RPMI7951 (cell line): Measurements from ENCODE around the gene STX8. TPM values are rescaled to one million over a fixed set of nuclear protein-coding genes. Genes with fewer than 3 reads are reported as not detected.

Experiments
- DNase-seq: peaks from one replicate; pipeline ENCODE4 v3.0.0-alpha.2; 2012; ENCODE audit warnings: low read depth
- total RNA-seq: library from RNA; depleted of rRNA; stranded (reverse); fragments of >200 nt; shearing (Covaris generic); gene quantifications from 2 replicates; pipeline ENCODE4 v1.2.3, GENCODE V29; 2014

The STX8 gene
- total RNA-seq, 1 experiment from 2014 or later: 117 TPM

- no peak for DNase-seq
Observed at GRCh38 chr17:9443811-9444210, 131.8 kb downstream of the STX8 start.

GRCh38 chr17:9439851-9440250 lies 135.8 kb downstream of the STX8 start:
- no peak for DNase-seq

- DNase-seq: peak; percentile 39
Observed at GRCh38 chr17:9436630-9437029, 139.0 kb downstream of the STX8 start.

DNA sequence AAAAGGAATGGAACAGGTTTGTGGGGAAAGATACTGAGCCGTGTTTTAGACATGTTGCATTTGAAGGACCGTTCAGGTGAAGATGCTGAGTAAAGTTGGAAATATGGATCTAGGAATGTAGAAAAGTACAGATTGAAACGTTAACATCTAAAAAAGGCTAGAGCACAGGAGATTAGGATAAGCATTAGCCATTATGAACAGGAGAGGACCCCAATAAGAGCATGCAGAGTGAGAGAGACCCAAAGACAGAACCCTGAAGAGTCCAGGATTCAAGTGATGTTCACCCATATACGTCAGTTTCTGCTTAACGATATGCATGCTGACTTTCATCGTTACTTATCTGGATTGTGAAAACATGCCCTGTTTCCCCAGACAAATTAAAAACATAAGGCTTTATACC lies 140.5 kb downstream of the STX8 start:
- DNase-seq: no peak

DNA sequence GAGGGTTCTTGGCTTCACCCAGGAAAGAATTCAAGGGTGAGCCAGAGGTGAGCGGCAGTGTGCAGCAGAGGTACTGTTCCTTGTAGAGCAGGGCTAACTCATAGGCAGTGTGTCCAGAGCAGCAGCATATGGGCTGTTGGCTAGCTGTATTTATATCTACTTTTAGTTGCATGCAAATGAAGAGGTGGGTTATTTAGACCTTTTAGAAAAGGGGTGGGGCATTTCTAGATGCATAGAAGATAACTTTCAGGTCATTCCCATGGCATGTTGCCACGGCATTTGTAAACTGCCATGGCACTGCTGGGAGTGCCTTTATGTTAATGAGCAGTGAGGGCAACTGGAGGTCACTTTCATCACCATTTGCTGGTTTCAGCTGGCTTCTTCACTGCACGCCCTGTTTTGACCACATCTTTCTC lies 141.0 kb downstream of the STX8 start:
- DNase-seq: no peak

- no peak for DNase-seq
Observed at GRCh38 chr17:9432934-9433421, 142.6 kb downstream of the STX8 start.

DNA sequence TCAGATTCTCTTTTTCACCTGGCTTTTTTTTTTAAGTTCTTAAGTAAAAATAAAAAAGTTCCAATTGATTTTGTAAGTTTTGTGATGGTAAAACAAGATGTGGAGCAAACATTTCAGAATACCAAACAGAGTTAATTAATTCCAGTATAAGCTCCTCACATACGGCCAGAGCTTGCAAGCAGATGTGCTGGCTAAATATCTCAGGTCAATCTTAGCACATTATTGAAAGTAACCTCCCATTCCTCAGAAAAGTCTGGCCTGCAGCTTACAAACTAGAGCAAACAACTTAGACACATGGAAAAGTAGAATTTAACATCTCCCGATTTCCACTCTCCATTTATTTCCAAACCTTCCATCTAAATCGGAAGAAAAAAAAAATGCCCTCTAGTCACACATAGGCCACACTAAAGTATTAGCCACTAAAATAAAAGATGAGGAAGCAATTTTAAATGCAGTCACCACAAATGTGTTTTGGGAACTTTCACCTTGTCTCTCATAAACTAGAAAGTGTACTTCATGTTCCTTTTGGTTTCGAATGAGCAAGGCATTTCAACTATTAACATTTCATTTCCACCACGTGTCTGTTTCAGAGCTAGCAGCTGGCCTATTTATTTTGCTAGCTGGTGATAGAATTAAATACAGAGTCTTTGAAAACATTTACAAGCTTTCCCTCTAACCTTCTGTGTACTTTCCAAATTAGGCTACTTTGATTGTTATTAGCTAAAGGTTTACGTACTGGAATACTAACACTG lies 143.3 kb downstream of the STX8 start:
- no peak for DNase-seq

DNA sequence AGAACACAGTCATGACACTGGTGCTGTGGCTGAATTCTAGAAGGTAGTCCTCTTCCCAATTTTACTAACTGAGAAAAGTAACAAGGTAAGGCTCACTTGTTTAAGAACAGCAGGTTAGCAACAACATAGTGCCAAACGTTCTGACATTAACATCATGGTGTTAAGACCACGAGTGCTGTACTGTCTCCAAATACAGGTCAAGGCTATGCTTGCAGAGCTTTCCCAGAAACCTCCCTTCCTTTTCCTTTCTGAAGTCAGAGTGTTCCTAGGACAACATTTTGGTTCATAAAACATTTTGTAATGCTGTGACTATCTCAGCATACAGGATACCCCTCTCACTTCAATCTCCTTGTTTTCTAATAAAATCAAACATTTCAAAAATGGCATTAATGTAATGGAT lies 144.0 kb downstream of the STX8 start:
- DNase-seq: no peak

- no peak for DNase-seq
Observed at GRCh38 chr17:9427465-9428315, 147.9 kb downstream of the STX8 start.

GRCh38 chr17:9424071-9424640 lies 151.5 kb downstream of the STX8 start:
- no peak for DNase-seq

DNA sequence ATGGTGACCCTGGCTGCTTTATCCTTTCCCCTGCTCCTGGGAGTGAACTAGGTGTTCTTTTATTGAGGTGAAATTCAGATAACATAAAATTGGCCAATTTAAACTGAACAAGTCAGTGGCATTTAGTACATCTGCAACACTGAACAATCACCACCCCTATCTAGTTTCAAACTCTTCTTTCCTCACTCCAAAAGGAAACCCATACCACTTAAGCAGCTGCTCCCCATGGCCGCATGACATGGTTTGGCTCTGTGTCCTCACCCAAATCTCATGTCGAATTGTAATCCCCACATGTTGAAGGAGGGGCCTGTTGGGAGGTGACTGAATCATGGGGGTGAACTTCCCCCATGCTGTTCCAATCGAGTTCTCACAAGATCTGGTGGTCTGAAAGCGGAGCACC lies 154.1 kb downstream of the STX8 start:
- DNase-seq: no peak

GRCh38 chr17:9419932-9420453 lies 155.6 kb downstream of the STX8 start:
- no peak for DNase-seq

DNA sequence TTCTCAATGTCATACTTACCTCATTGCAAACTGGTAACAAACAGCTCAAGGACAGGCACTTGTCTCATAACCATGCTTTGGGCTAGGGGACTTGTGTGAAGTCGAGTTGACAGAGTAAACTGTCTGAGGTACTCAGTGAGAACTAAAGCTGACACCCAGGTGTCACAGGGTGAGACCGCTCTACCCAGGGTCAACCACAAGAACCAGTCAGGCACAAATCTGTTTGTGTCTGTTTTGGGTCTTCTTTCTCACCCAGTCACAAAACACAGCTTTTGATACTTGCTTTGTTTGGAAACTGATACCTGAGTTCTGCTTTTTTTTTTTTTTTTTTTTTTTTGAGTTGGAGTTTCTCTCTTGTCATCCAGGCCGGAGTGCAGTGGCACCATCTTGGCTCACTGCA lies 161.1 kb downstream of the STX8 start:
- DNase-seq: no peak

- DNase-seq: no peak
Observed at GRCh38 chr17:9410737-9411136, 164.9 kb downstream of the STX8 start.

- DNase-seq: no peak
Observed at GRCh38 chr17:9410301-9410700, 165.3 kb downstream of the STX8 start.

DNA sequence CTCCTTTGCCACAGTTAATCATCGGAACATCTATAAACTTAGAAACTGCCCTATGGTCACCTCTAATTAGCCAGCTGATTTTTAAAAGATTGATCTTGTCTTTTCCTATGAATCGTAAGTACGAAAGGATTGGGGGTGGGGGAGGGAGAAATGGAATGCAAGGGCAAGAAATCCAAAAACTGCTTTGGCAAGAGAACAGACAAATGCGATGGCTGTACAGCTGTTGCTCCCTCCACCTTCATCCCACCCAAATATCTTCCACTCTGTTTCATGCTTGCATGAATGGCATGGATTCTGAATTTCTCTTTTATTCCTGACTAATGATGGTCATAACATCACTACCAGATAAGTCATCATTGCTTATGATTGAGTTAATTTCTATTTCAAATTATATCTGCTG lies 165.7 kb downstream of the STX8 start:
- DNase-seq: no peak

DNA sequence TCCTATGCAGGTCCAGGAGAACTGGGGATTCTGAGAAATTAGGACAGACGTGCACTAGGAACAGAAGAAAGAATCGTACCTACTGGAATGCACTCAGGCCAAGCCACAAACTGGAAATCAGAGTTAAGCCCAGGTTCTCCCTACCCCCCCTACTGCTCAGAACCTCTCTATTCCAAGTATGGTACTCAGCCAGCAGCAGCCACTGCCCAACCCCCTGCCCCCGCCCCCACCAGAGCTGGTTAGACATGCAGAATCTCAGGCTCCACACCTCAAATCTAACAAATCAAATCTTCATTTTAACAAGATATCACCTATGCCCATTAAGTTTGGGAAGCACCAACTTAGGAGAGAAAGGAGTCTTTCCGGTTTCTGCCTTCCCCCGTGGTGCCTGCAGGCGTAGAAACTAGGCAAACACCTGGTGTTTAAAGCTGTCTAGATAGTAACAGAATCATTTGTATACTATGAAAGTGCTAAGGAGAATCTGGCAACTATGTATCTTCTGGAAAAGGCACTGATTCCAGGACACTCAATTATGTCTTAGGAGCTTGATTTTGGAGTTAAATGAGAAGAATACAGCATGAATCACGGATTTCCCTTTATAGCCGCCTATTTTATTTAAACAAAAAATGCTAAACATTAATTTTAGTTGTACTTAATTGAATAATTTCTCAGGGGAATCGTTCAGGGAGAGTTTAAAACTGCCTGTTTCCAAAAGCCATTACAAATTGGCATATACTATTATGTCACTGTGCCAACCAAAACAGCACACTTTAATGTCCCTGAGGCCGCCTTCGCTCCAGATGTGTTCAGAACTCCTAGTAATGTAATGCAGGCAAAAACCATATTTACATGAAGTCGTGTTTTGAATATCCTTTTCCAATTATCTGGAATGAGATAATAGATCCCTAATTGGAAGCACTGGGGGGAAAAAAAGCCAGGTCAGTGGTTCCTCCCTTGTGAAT lies 166.5 kb downstream of the STX8 start:
- DNase-seq: no peak

- peak; percentile 44 for DNase-seq
Observed at GRCh38 chr17:9408381-9408780, 167.2 kb downstream of the STX8 start.

GRCh38 chr17:9406046-9406606 lies 169.5 kb downstream of the STX8 start:
- no peak for DNase-seq

DNA sequence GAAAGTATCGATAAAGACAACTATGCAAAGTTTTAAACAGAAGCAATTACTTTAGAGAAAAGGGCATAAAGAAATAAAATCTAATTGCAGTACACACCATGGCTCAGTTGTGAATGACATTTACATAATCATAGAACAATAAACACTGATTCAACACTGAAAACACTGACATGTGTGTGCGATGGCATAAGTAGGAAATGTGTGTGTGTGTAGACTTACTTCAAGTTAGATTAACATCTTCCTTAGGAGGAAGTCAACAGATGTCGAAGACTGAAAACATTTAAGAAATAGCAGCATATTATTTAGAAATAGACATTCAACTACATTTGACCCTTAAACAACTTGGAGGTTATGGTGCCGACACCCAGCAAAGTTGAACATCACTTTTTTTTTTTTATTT lies 172.4 kb downstream of the STX8 start:
- DNase-seq: no peak
